GM19099 (cell line): Measurements from ENCODE around the gene PUM2.

ENCODE experiments used
- POLR2A ChIP-seq: IDR thresholded peaks from 3 replicates; pipeline ENCODE4 v1.6.1; 2011; ENCODE audit warnings: low read depth; ENCODE audit not compliant: insufficient read length; ENCODE audit errors: extremely low read depth

Gene PUM2

GRCh38 chr2:20372896-20373640 is 22.4 kb upstream of the PUM2 start:
- no peak for TF ChIP-seq POLR2A

- TF ChIP-seq POLR2A, result no peak
Measured at GRCh38 chr2:20371323-20372025, 20.8 kb upstream of the PUM2 start.

GRCh38 chr2:20370191-20370590 is 19.5 kb upstream of the PUM2 start:
- no peak for TF ChIP-seq POLR2A

GRCh38 chr2:20369366-20369765 is 18.7 kb upstream of the PUM2 start:
- TF ChIP-seq POLR2A, result no peak

GRCh38 chr2:20368706-20369105 is 18.1 kb upstream of the PUM2 start:
- TF ChIP-seq POLR2A, result no peak

- TF ChIP-seq POLR2A, result no peak
Measured at GRCh38 chr2:20366672-20367116, 16.1 kb upstream of the PUM2 start.

GRCh38 chr2:20365249-20365817 is 14.7 kb upstream of the PUM2 start:
- no peak for TF ChIP-seq POLR2A

- TF ChIP-seq POLR2A, result no peak
Measured at GRCh38 chr2:20363578-20363977, 12.9 kb upstream of the PUM2 start.

- no peak for TF ChIP-seq POLR2A
Measured at GRCh38 chr2:20362701-20363435, 12.2 kb upstream of the PUM2 start.

- TF ChIP-seq POLR2A, result no peak
Measured at GRCh38 chr2:20361893-20362292, 11.2 kb upstream of the PUM2 start.

- TF ChIP-seq POLR2A, result no peak
Measured at GRCh38 chr2:20359096-20359495, 8.5 kb upstream of the PUM2 start.

- no peak for TF ChIP-seq POLR2A
Measured at GRCh38 chr2:20357638-20358389, 7.2 kb upstream of the PUM2 start.

GRCh38 chr2:20356042-20356441 is 5.4 kb upstream of the PUM2 start:
- no peak for TF ChIP-seq POLR2A

- no peak for TF ChIP-seq POLR2A
Measured at GRCh38 chr2:20355131-20355530, 4.5 kb upstream of the PUM2 start.

- no peak for TF ChIP-seq POLR2A
Measured at GRCh38 chr2:20353241-20353992, 2.8 kb upstream of the PUM2 start.
